ENCODE data around the gene TPRN.

The TPRN gene

DNA sequence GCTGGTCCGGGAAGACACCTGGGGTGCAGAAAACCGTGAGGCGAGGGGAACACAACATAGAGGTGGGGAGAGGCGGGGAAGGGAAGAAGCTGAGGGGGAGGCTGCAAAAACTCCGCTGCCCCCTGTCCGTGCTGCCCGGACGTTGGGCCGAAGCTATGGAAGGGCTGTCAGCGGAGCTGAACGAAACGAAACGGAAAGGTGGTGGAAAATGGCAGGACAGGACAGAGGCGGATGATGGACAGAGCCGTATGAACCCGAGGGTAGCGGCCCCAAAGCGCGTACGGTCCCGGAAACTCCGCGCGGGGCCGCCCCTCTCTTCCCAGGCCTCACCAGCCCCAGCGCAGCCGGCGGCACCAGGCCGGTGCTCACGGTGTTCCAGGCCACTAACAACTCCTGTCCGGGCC lies 12.5 kb downstream of the TPRN start:
- no peaks in the 10 kb centered on the region for H3K27me3 ChIP-seq (replicated peaks in 2 of 5; ENCODE audit: control insufficient read depth in 4 of 5, insufficient read depth in 5 of 5, low read length in 4 of 5)
- POLR2A ChIA-PET = interaction anchor here (1.3 to 2.0 kb wide), 2 partner anchors 18 to 36 kb away, joined by 4 read pairs; partner anchors contain the start of gene CYSRT1
- H3K4me3 ChIP-seq (ENCODE audit: control insufficient read depth in 1 of 7, extremely low read depth in 1 of 7, insufficient read depth in 4 of 7, low read depth in 2 of 7, low read length in 6 of 7) = peak overlapping the region; percentile 90 to 99 (median 96)
- H3K36me3 ChIP-seq (ENCODE audit: control insufficient read depth in 4 of 4, insufficient read depth in 4 of 4, low read length in 3 of 4) = peaks cover 5 to 74% (median 41%) of the 10 kb centered on the region in 4 experiments
- CTCF ChIA-PET = interaction anchor here (1.0 to 6.1 kb wide), 10 partner anchors 8 to 100 kb away, joined by 3 to 33 read pairs (median 4); partner anchors contain the start of genes RNF224 and TPRN
- 1% methylated on average over 21 of the region's 31 CpGs for WGBS (ENCODE audit: insufficient coverage)
- H3K27ac ChIP-seq (ENCODE audit: insufficient read depth in 1 of 2, low read depth in 1 of 2, low read length in 2 of 2, poor library complexity in 1 of 2, severe bottlenecking in 2 of 2) = peak overlapping the region; percentile 70 to 90
- peaks cover 3 to 39% (median 36%) of the 10 kb centered on the region in 4 experiments for H3K4me1 ChIP-seq (ENCODE audit: control extremely low read depth in 1 of 4, control insufficient read depth in 4 of 4, insufficient read depth in 4 of 4, low read length in 3 of 4)
- H3K9me3 ChIP-seq (ENCODE audit: control extremely low read depth in 1 of 5, control insufficient read depth in 4 of 5, insufficient read depth in 2 of 5, low read depth in 1 of 5, low read length in 4 of 5) = no peaks in the 10 kb centered on the region
- DNase-seq = no peak

DNA sequence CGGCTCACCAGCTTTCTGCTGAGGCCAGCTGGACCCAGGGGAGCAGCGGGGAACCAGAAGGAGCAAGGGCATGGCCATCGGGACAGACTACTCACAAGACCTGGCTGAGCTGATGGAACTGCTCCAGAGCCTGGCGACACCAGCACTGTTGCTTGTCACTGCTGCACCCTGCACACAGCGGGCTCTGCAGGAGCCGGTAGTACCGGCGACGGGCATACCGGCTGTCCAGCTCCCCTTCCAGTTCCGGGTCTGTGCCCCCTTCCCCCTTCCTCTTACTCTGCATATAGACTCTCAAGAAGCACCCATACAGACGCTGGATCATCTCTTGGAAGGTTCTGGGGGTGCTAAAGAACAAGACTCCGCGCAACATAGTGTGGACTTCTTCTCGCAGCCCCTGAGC lies 13.2 kb downstream of the TPRN start:
- ChIA-PET CTCF (interaction anchor here (1.5 to 6.1 kb wide), 6 partner anchors 7 to 50 kb away, joined by 3 to 33 read pairs (median 7); partner anchors contain the start of genes RNF224 and TPRN), POLR2A (interaction anchor here (2.0 kb wide), 1 partner anchor 19 kb away, joined by 4 read pairs; no protein-coding TSS in a partner anchor)
- Histone ChIP-seq H3K36me3 (ENCODE audit: control insufficient read depth in 4 of 4, insufficient read depth in 4 of 4, low read length in 3 of 4) (peaks cover 5 to 75% (median 48%) of the 10 kb centered on the region in 4 experiments), H3K9me3 (ENCODE audit: control extremely low read depth in 1 of 5, control insufficient read depth in 4 of 5, insufficient read depth in 2 of 5, low read depth in 1 of 5, low read length in 4 of 5) (no peaks in the 10 kb centered on the region), H3K4me3 (ENCODE audit: control insufficient read depth in 1 of 7, extremely low read depth in 1 of 7, insufficient read depth in 4 of 7, low read depth in 2 of 7, low read length in 6 of 7) (peak overlapping the region; percentile 90 to 99 (median 96)), H3K4me1 (ENCODE audit: control extremely low read depth in 1 of 4, control insufficient read depth in 4 of 4, insufficient read depth in 4 of 4, low read length in 3 of 4) (peaks cover 3 to 39% (median 36%) of the 10 kb centered on the region in 4 experiments), H3K27ac (ENCODE audit: insufficient read depth in 1 of 2, low read depth in 1 of 2, low read length in 2 of 2, poor library complexity in 1 of 2, severe bottlenecking in 2 of 2) (peak overlapping the region; percentile 70 to 90), H3K27me3 (replicated peaks in 2 of 5; ENCODE audit: control insufficient read depth in 4 of 5, insufficient read depth in 5 of 5, low read length in 4 of 5) (no peaks in the 10 kb centered on the region)
- no peak for DNase-seq
- WGBS (ENCODE audit: insufficient coverage) = 95% methylated on average over 13 of the region's 15 CpGs

DNA sequence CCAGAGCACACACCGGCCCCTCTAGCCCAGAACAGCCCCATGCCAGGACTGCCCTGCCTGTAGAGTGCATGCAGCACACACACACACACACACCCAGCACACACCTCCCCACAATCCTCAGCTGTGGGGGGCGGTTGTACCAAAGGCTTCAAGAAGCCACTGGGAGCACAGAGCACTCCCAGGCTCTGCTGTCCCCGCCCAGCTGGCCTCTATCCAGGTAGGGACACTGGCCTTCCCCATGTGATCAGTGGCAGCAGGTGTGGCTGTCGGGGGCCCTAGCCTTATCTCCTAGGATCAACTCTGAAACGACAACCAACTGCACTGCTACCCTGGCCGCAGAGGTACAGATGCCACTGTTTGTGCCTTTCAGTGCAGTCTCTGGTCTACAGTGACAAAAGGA lies 14.2 kb downstream of the TPRN start:
- no peak overlapping the region for H3K4me3 ChIP-seq (ENCODE audit: control insufficient read depth in 1 of 7, extremely low read depth in 1 of 7, insufficient read depth in 4 of 7, low read depth in 2 of 7, low read length in 6 of 7)
- no peak overlapping the region for H3K27ac ChIP-seq (ENCODE audit: insufficient read depth in 1 of 2, low read depth in 1 of 2, low read length in 2 of 2, poor library complexity in 1 of 2, severe bottlenecking in 2 of 2)
- no peaks in the 10 kb centered on the region for H3K27me3 ChIP-seq (replicated peaks in 2 of 5; ENCODE audit: control insufficient read depth in 4 of 5, insufficient read depth in 5 of 5, low read length in 4 of 5)
- WGBS (ENCODE audit: insufficient coverage) = 96% methylated on average over 4 of the region's 6 CpGs
- ChIA-PET POLR2A (interaction anchor here (0.6 kb wide), 1 partner anchor 437 kb away, joined by 8 read pairs; no protein-coding TSS in a partner anchor), CTCF (interaction anchor here (1.8 to 6.1 kb wide), 2 partner anchors 10 to 15 kb away, joined by 5 to 33 read pairs; partner anchors contain the start of gene TPRN)
- H3K4me1 ChIP-seq (ENCODE audit: control extremely low read depth in 1 of 4, control insufficient read depth in 4 of 4, insufficient read depth in 4 of 4, low read length in 3 of 4) = peaks cover 3 to 39% (median 36%) of the 10 kb centered on the region in 4 experiments
- no peak for DNase-seq
- H3K9me3 ChIP-seq (ENCODE audit: control extremely low read depth in 1 of 5, control insufficient read depth in 4 of 5, insufficient read depth in 2 of 5, low read depth in 1 of 5, low read length in 4 of 5) = no peaks in the 10 kb centered on the region
- peaks cover 5 to 71% (median 48%) of the 10 kb centered on the region in 4 experiments for H3K36me3 ChIP-seq (ENCODE audit: control insufficient read depth in 4 of 4, insufficient read depth in 4 of 4, low read length in 3 of 4)

DNA sequence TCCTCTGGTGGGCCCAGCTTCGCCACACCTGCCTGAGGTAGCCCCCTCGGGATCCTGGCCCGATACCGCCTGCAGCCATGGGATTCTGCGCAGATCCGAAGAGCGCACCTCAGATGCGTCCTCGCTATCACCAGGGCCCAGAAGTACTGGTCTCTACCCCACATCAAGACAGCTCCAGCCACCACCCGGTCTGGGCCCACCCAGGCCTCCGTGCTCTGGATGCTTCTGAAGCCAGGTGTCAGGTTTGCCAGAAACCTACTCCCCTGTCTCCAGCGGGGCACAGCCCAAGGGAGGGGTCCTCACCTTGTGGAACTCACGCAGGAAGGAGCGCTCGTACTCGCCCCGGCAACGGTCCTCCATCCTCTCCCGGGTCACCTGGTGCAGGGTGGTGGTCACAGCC lies 14.6 kb downstream of the TPRN start:
- WGBS (ENCODE audit: insufficient coverage) = 90% methylated on average over 19 of the region's 19 CpGs
- DNase-seq = no peak
- H3K27ac ChIP-seq (ENCODE audit: insufficient read depth in 1 of 2, low read depth in 1 of 2, low read length in 2 of 2, poor library complexity in 1 of 2, severe bottlenecking in 2 of 2) = no peak overlapping the region
- ChIA-PET POLR2A (interaction anchor here (0.6 kb wide), 1 partner anchor 437 kb away, joined by 8 read pairs; no protein-coding TSS in a partner anchor), CTCF (interaction anchor here (6.1 kb wide), 1 partner anchor 9 kb away, joined by 33 read pairs; no protein-coding TSS in a partner anchor)
- no peaks in the 10 kb centered on the region for H3K27me3 ChIP-seq (replicated peaks in 2 of 5; ENCODE audit: control insufficient read depth in 4 of 5, insufficient read depth in 5 of 5, low read length in 4 of 5)
- no peak overlapping the region for H3K4me3 ChIP-seq (ENCODE audit: control insufficient read depth in 1 of 7, extremely low read depth in 1 of 7, insufficient read depth in 4 of 7, low read depth in 2 of 7, low read length in 6 of 7)
- H3K9me3 ChIP-seq (ENCODE audit: control extremely low read depth in 1 of 5, control insufficient read depth in 4 of 5, insufficient read depth in 2 of 5, low read depth in 1 of 5, low read length in 4 of 5) = no peaks in the 10 kb centered on the region
- H3K36me3 ChIP-seq (ENCODE audit: control insufficient read depth in 4 of 4, insufficient read depth in 4 of 4, low read length in 3 of 4) = peaks cover 5 to 71% (median 48%) of the 10 kb centered on the region in 4 experiments
- H3K4me1 ChIP-seq (ENCODE audit: control extremely low read depth in 1 of 4, control insufficient read depth in 4 of 4, insufficient read depth in 4 of 4, low read length in 3 of 4) = peaks cover 3 to 39% (median 36%) of the 10 kb centered on the region in 4 experiments

DNA sequence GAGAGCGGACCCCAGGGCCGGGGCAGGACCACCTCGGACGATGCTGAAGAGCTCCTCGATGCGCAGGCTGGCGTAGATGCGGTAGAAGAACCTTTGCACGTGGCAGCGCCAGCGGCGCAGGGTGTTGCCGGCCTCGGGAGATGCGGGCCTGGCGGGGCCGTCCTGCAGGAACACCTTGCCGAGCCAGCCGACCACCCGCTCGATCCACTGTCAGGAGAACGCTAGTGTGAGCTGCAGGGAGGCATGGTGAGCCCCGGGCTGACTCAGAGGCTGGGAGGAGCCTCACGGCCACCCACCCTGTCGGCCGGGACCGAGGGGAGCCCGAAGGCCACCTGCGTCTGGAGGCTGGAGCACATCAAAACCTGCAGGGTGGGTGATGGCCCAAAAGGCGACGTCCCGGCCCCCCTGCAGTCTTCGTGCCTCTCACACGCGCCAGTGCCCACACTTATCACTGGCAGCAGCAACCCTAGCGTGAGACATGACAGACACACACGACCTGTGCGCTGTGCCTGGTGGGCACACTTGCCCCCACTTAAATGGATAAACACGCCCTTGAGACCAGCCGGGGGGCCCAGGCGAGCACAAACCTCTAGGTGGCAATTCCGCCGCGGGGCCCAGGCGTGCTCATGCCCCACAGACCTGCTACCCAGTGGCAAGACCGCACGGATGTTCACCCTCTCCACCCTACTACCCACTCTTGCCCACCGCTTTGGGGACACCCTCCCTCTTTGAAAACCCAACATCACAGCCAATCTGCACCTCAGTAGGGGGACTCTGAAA lies 15.5 kb downstream of the TPRN start:
- Histone ChIP-seq H3K4me1 (ENCODE audit: control extremely low read depth in 1 of 4, control insufficient read depth in 4 of 4, insufficient read depth in 4 of 4, low read length in 3 of 4) (peaks cover 3 to 31% (median 30%) of the 10 kb centered on the region in 4 experiments), H3K27me3 (replicated peaks in 2 of 5; ENCODE audit: control insufficient read depth in 4 of 5, insufficient read depth in 5 of 5, low read length in 4 of 5) (no peaks in the 10 kb centered on the region), H3K9me3 (ENCODE audit: control extremely low read depth in 1 of 5, control insufficient read depth in 4 of 5, insufficient read depth in 2 of 5, low read depth in 1 of 5, low read length in 4 of 5) (no peaks in the 10 kb centered on the region), H3K4me3 (ENCODE audit: control insufficient read depth in 1 of 7, extremely low read depth in 1 of 7, insufficient read depth in 4 of 7, low read depth in 2 of 7, low read length in 6 of 7) (no peak overlapping the region), H3K36me3 (ENCODE audit: control insufficient read depth in 4 of 4, insufficient read depth in 4 of 4, low read length in 3 of 4) (peaks cover 5 to 71% (median 50%) of the 10 kb centered on the region in 4 experiments), H3K27ac (ENCODE audit: insufficient read depth in 1 of 2, low read depth in 1 of 2, low read length in 2 of 2, poor library complexity in 1 of 2, severe bottlenecking in 2 of 2) (no peak overlapping the region)
- POLR2A ChIA-PET = no interaction called here
- 96% methylated on average over 45 of the region's 48 CpGs for WGBS (ENCODE audit: insufficient coverage)
- DNase-seq = no peak
- CTCF ChIA-PET = interaction anchor here (1.0 kb wide), 1 partner anchor 8 kb away, joined by 3 read pairs; no protein-coding TSS in a partner anchor

DNA sequence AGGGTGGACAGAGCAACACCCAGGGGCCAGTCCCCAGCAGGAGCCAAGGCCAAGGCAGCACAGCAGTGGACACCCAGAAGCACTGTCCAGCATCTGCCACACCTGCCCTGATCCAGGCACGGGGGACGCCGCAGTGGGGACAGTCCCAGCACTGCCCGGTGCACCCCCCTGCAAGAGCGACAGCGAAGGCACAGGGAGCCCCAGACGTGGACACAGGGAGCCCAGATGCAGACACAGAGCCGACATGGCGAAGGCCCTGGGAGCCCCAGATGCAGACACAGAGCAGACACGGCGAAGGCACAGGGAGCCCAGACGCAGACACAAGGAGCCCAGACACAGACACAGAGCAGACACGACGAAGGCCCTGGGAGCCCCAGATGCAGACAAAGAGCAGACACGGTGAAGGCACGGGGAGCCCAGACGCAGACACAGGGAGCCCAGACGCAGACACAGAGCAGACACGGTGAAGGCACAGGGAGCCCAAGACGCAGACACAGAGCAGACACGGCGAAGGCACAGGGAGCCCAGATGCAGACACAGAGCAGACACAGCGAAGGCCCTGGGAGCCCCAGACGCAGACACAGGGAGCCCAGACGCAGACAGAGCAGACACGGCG lies 16.5 kb downstream of the TPRN start:
- CTCF ChIA-PET = no interaction called here
- no peak overlapping the region for H3K4me3 ChIP-seq (ENCODE audit: control insufficient read depth in 1 of 7, extremely low read depth in 1 of 7, insufficient read depth in 4 of 7, low read depth in 2 of 7, low read length in 6 of 7)
- DNase-seq = no peak
- H3K27ac ChIP-seq (ENCODE audit: insufficient read depth in 1 of 2, low read depth in 1 of 2, low read length in 2 of 2, poor library complexity in 1 of 2, severe bottlenecking in 2 of 2) = no peak overlapping the region
- H3K36me3 ChIP-seq (ENCODE audit: control insufficient read depth in 4 of 4, insufficient read depth in 4 of 4, low read length in 3 of 4) = peaks cover 5 to 77% (median 55%) of the 10 kb centered on the region in 4 experiments
- H3K27me3 ChIP-seq (replicated peaks in 2 of 5; ENCODE audit: control insufficient read depth in 4 of 5, insufficient read depth in 5 of 5, low read length in 4 of 5) = no peaks in the 10 kb centered on the region
- 97% methylated on average over 27 of the region's 27 CpGs for WGBS (ENCODE audit: insufficient coverage)
- POLR2A ChIA-PET = no interaction called here
- peaks cover 0 to 21% (median 20%) of the 10 kb centered on the region in 4 experiments for H3K4me1 ChIP-seq (ENCODE audit: control extremely low read depth in 1 of 4, control insufficient read depth in 4 of 4, insufficient read depth in 4 of 4, low read length in 3 of 4)
- H3K9me3 ChIP-seq (ENCODE audit: control extremely low read depth in 1 of 5, control insufficient read depth in 4 of 5, insufficient read depth in 2 of 5, low read depth in 1 of 5, low read length in 4 of 5) = no peaks in the 10 kb centered on the region

Data from common myeloid progenitor, CD34-positive (primary cell).